OCI-LY7 (cell line): Measurements from ENCODE around the gene GSN. TPM values are rescaled to one million over a fixed set of nuclear protein-coding genes. Genes with fewer than 3 reads are reported as not detected.

Experiments used
- BruUV-seq: library from RNA; stranded (reverse); fragments of 400-500 nt; replicated peaks from 2 replicates; lab custom pipeline; 2021; lab: Mats Ljungman, UMichigan
- CTCF ChIA-PET: fragments of 300-600 bp; sonication (Branson Sonifier 250); formaldehyde crosslinking; loops from one replicate; lab custom pipeline; 2022; ENCODE audit warnings: antibody characterized with exemption; ENCODE audit not compliant: unreplicated experiment; lab: Charles Lee
- POLR2A ChIA-PET: fragments of 300-600 bp; sonication (Branson Sonifier 250); formaldehyde crosslinking; loops from one replicate; lab custom pipeline; 2022; ENCODE audit warnings: antibody characterized with exemption; lab: Charles Lee
- DNase-seq: peaks from one replicate; pipeline ENCODE4 v3.0.0-alpha.2; 2015; ENCODE audit warnings: low spot score
- H2AFZ ChIP-seq: fragments of 200-600 bp; sonication (generic), shearing (Covaris generic); 2 replicates; pipeline ENCODE4 v1.6.1; 2014; ENCODE audit warnings: mild to moderate bottlenecking, antibody characterized with exemption, low read length, moderate library complexity
- H3K27ac ChIP-seq: fragments of 200-600 bp; sonication (generic); 2 replicates; pipeline ENCODE4 v1.5.1; 2014; ENCODE audit warnings: mixed run types, low read depth, mild to moderate bottlenecking, moderate library complexity, low read length, inconsistent platforms; ENCODE audit not compliant: poor library complexity, severe bottlenecking
- H3K36me3 ChIP-seq: fragments of 200-600 bp; sonication (generic); 2 replicates; pipeline ENCODE4 v1.6.1; 2014; ENCODE audit warnings: mild to moderate bottlenecking, antibody characterized with exemption, low read length, moderate library complexity, mixed read lengths; ENCODE audit not compliant: insufficient read depth
- H3K4me1 ChIP-seq: fragments of 200-600 bp; sonication (generic); 2 replicates; pipeline ENCODE4 v1.5.1; 2014; ENCODE audit warnings: mild to moderate bottlenecking, low read length; ENCODE audit not compliant: insufficient read depth, poor library complexity, severe bottlenecking
- H3K4me2 ChIP-seq: fragments of 200-600 bp; sonication (generic); 2 replicates; pipeline ENCODE4 v1.6.1; 2014; ENCODE audit warnings: mild to moderate bottlenecking, low read length
- H3K4me3 ChIP-seq: fragments of 200-600 bp; sonication (generic); 2 replicates; pipeline ENCODE4 v1.5.1; 2014; ENCODE audit warnings: mild to moderate bottlenecking, low read depth, low read length; ENCODE audit not compliant: poor library complexity, severe bottlenecking
- H3K79me2 ChIP-seq: fragments of 200-600 bp; sonication (generic); 2 replicates; pipeline ENCODE4 v1.6.1; 2016; ENCODE audit warnings: low read depth, mild to moderate bottlenecking, low read length, moderate library complexity, mixed read lengths; ENCODE audit not compliant: insufficient read depth
- H3K9me2 ChIP-seq: fragments of 200-600 bp; sonication (generic); 2 replicates; pipeline ENCODE4 v1.6.1; 2016; ENCODE audit warnings: mild to moderate bottlenecking, low read length, mixed read lengths; ENCODE audit not compliant: insufficient read depth
- H3K9me3 ChIP-seq: fragments of 200-600 bp; sonication (generic); 2 replicates; pipeline ENCODE4 v1.6.1; 2014; ENCODE audit warnings: mild to moderate bottlenecking, mixed run types, low read length, mixed read lengths
- H4K20me1 ChIP-seq: fragments of 200-600 bp; sonication (generic); 2 replicates; pipeline ENCODE4 v1.6.1; 2014; ENCODE audit warnings: mild to moderate bottlenecking, antibody characterized with exemption, low read length, moderate library complexity, mixed read lengths; ENCODE audit not compliant: insufficient read depth
- CTCF ChIP-seq: fragments of 200-600 bp; sonication (generic); conservative IDR thresholded peaks from 2 replicates; pipeline ENCODE4 v1.5.1; 2014; ENCODE audit warnings: mild to moderate bottlenecking, antibody characterized with exemption, low read length, moderate library complexity, mixed read lengths
- EZH2phosphoT487 ChIP-seq: fragments of 200-600 bp; sonication (generic); IDR thresholded peaks from 2 replicates; pipeline ENCODE4 v1.6.1; 2018; ENCODE audit warnings: low read depth, borderline replicate concordance, mild to moderate bottlenecking, mixed run types, antibody characterized with exemption, low read length, moderate library complexity, mixed read lengths
- intact Hi-C: fragments of 100-400 bp; cut with micrococcal nuclease; formaldehyde crosslinking; loops from one replicate; pipeline ENCODE4 v1.10.0; 2022; ENCODE audit not compliant: unreplicated experiment
- total RNA-seq, 2 experiments: library from RNA; depleted of rRNA in 1 of 2; stranded (reverse); fragments of >200 nt in 1 of 2; shearing (Covaris generic) in 1 of 2; gene quantifications; 2 replicates each; pipeline ENCODE4 v1.2.3, GENCODE V29; 2014 to 2022

Gene GSN
- total RNA-seq, 2 experiments from 2014 or later, result 13.4 to 16.3 TPM

DNA sequence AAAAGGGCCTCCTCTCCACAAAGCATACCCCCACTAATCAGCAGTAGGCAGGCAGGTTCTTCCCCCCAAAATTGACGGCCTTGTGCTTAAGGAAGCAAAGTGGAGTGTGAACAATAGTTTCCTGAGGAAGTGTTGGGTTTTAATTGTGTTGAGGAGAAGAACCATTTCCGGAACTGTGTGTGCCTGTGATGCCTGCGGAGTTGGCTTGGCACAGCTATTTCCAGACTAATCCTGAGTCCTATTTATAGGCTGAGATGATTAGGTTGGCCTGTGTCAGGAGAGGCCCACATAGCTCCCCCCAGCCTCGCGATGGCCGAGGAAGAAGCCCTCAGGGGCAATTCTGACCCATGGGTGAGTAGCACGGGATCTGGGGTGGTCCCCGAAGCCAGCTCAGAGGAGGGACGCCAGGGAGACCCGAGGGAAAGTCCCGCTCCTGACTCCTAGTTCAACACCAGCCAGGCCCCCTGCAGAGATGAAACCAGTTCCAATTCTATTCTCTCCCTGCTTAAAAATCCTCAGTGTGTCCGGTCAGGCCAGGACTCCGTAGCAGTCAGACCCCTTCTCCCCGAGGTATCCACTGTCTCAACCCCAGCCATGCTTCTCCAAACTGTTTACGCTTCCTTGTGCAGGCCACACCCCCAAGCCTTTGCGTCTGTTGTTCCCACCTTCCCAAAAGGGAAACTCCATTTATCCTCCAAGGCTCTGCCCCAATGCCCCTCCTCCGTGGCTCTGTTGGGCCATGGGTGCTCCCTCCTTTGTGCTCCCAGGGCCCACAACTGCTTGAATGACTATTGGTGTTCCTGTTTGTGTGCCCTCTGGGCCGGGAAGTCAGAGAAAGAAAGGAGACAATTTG is 18.1 kb downstream of the GSN start:
- no peak overlapping the region for H3K4me3 ChIP-seq
- H3K4me2 ChIP-seq, result no peak overlapping the region
- H3K4me1 ChIP-seq, result no peaks in the 10 kb centered on the region
- intact Hi-C loops, result no loop called here
- POLR2A ChIA-PET, result no interaction called here
- TF ChIP-seq CTCF, result no peak
- no peak for TF ChIP-seq EZH2phosphoT487
- H3K36me3 ChIP-seq, result no peaks in the 10 kb centered on the region
- H3K79me2 ChIP-seq, result no peaks in the 10 kb centered on the region
- no peak for DNase-seq
- no TSS peak for BruUV-seq
- H3K27ac ChIP-seq, result no peak overlapping the region
- H4K20me1 ChIP-seq, result no peaks in the 10 kb centered on the region
- H3K9me3 ChIP-seq, result no peaks in the 10 kb centered on the region
- no peaks in the 10 kb centered on the region for H3K9me2 ChIP-seq
- no peak overlapping the region for H2AFZ ChIP-seq
- CTCF ChIA-PET, result no interaction called here

- no peaks in the 10 kb centered on the region for H3K9me2 ChIP-seq
- H3K27ac ChIP-seq, result no peak overlapping the region
- ChIA-PET CTCF (no interaction called here), POLR2A (no interaction called here)
- H4K20me1 ChIP-seq, result no peaks in the 10 kb centered on the region
- H3K4me2 ChIP-seq, result no peak overlapping the region
- H3K36me3 ChIP-seq, result no peaks in the 10 kb centered on the region
- TF ChIP-seq EZH2phosphoT487 (no peak), CTCF (no peak)
- no peaks in the 10 kb centered on the region for H3K4me1 ChIP-seq
- intact Hi-C loops, result no loop called here
- no peaks in the 10 kb centered on the region for H3K79me2 ChIP-seq
- no peak overlapping the region for H3K4me3 ChIP-seq
- no peak overlapping the region for H2AFZ ChIP-seq
- no peaks in the 10 kb centered on the region for H3K9me3 ChIP-seq
- no TSS peak for BruUV-seq
- DNase-seq, result no peak
Observed at GRCh38 chr9:121286688-121286972, 18.7 kb downstream of the GSN start.

- no peaks in the 10 kb centered on the region for H4K20me1 ChIP-seq
- H3K36me3 ChIP-seq, result no peaks in the 10 kb centered on the region
- H3K9me3 ChIP-seq, result no peaks in the 10 kb centered on the region
- BruUV-seq, result no TSS peak
- H3K4me3 ChIP-seq, result no peak overlapping the region
- POLR2A ChIA-PET, result no interaction called here
- H2AFZ ChIP-seq, result no peak overlapping the region
- no peak for DNase-seq
- no peak overlapping the region for H3K4me2 ChIP-seq
- H3K27ac ChIP-seq, result no peak overlapping the region
- CTCF ChIA-PET, result no interaction called here
- H3K9me2 ChIP-seq, result no peaks in the 10 kb centered on the region
- no peaks in the 10 kb centered on the region for H3K79me2 ChIP-seq
- TF ChIP-seq EZH2phosphoT487 (no peak), CTCF (no peak)
- intact Hi-C loops, result no loop called here
- no peaks in the 10 kb centered on the region for H3K4me1 ChIP-seq
Observed at GRCh38 chr9:121286973-121287741, 19.2 kb downstream of the GSN start.
